K562 (cell line): ENCODE data around the gene DTNB. TPM values are rescaled to one million over a fixed set of nuclear protein-coding genes. Genes with fewer than 3 reads are reported as not detected.
"Not testable (repeated sequence)": the region's sequence is repeated elsewhere in the genome, so short reads cannot be mapped to it uniquely, and the experiment has no call there.

Source experiments
- ATAC-seq: fragments of 200-7000 bp; cut with Tn5 transposase; 3 replicates; pipeline ENCODE4 v1.9.1; 2020; ENCODE audit warnings: moderate library complexity
- BruUV-seq: library from RNA; stranded (reverse); fragments of 400-500 nt; replicated peaks from 2 replicates; lab custom pipeline; 2021; lab: Mats Ljungman, UMichigan
- CTCF ChIA-PET: fragments of 300-600 bp; formaldehyde crosslinking; extraction: SDS; loops from one replicate; lab custom pipeline; 2021; ENCODE audit warnings: low intra/inter-chr PET ratio; lab: Yijun Ruan, JAX
- POLR2A ChIA-PET: fragments of 300-600, 350-650 bp; sonication (Branson Sonifier 250); formaldehyde crosslinking; extraction: SDS; loops from one replicate; lab custom pipeline; 2021; ENCODE audit warnings: antibody characterized with exemption, inconsistent platforms; lab: Yijun Ruan, JAX
- DNase-seq, 4 experiments: peaks; one replicate each; pipeline versions ENCODE4 v3.0.0 to v3.0.0-alpha.2; 2011 to 2018; ENCODE audit warnings: low spot score in 3 of 4, mixed read lengths in 3 of 4; ENCODE audit errors: extremely low read depth in 1 of 4
- FAIRE-seq: peaks from 2 replicates; lab custom pipeline; 2011; peaks lifted over from hg19 to GRCh38; lab: Jason Lieb, UNC
- H2AFZ ChIP-seq: 2 replicates; pipeline ENCODE4 v1.6.0; 2011; ENCODE audit warnings: low read depth, low read length, control low read depth, inconsistent platforms
- H3K27ac ChIP-seq: fragments of 200-600 bp; 3 replicates; pipeline ENCODE4 v1.8.0; 2011; ENCODE audit warnings: low read depth, mild to moderate bottlenecking, control low read depth, inconsistent platforms, low read length, moderate library complexity, mixed read lengths; ENCODE audit errors: extremely low read depth
- H3K27me3 ChIP-seq, 2 experiments: fragments of 300-600 bp in 1 of 2; 2 replicates in 1 of 2; 3 replicates in 1 of 2; pipeline versions ENCODE4 v1.6.0 to v1.8.0; 2011; ENCODE audit warnings: inconsistent platforms in 2 of 2, low read length in 2 of 2, mild to moderate bottlenecking in 1 of 2, mixed read lengths in 1 of 2, moderate library complexity in 1 of 2; ENCODE audit not compliant: control insufficient read depth in 2 of 2, insufficient read depth in 2 of 2
- H3K36me3 ChIP-seq: fragments of 300-600 bp; 3 replicates; pipeline ENCODE4 v1.8.0; 2011; ENCODE audit warnings: mild to moderate bottlenecking, low read length, inconsistent platforms; ENCODE audit not compliant: control insufficient read depth, insufficient read depth
- H3K4me1 ChIP-seq, 2 experiments: fragments of 200-600 bp in 1 of 2; replicated peaks in 1 of 2; 2 replicates in 1 of 2; 3 replicates in 1 of 2; pipeline versions ENCODE4 v1.5.1 to v1.8.0; 2011; ENCODE audit warnings: inconsistent platforms in 2 of 2, low read length in 2 of 2, mild to moderate bottlenecking in 1 of 2, mixed read lengths in 1 of 2, moderate library complexity in 1 of 2; ENCODE audit not compliant: control insufficient read depth in 2 of 2, insufficient read depth in 2 of 2
- H3K4me2 ChIP-seq: 2 replicates; pipeline ENCODE4 v1.6.1; 2011; ENCODE audit warnings: low read length, control low read depth, inconsistent platforms, mixed read lengths; ENCODE audit not compliant: insufficient read depth
- H3K4me3 ChIP-seq: fragments of 200-600 bp; sonication (generic), shearing (Covaris generic); 2 replicates; pipeline ENCODE4 v1.5.1; 2016; ENCODE audit warnings: control low read depth, inconsistent platforms
- H3K79me2 ChIP-seq: fragments of 200-600 bp; 3 replicates; pipeline ENCODE4 v1.8.0; 2011; ENCODE audit warnings: low read length, inconsistent platforms; ENCODE audit not compliant: control insufficient read depth, insufficient read depth
- H3K9ac ChIP-seq, 2 experiments: 2 replicates each; pipeline versions ENCODE4 v1.6.0 to v1.6.1; 2011; ENCODE audit warnings: low read depth in 2 of 2, low read length in 2 of 2, control low read depth in 1 of 2, inconsistent platforms in 1 of 2, mild to moderate bottlenecking in 1 of 2, mixed read lengths in 1 of 2; ENCODE audit not compliant: insufficient read depth in 1 of 2
- H3K9me1 ChIP-seq: one replicate; pipeline ENCODE4 v1.6.0; 2011; ENCODE audit warnings: inconsistent platforms, mild to moderate bottlenecking, low read length, moderate library complexity; ENCODE audit not compliant: control insufficient read depth, insufficient read depth
- H3K9me3 ChIP-seq: replicated peaks from 2 replicates; pipeline ENCODE4 v1.5.1; 2011; ENCODE audit warnings: low read depth, low read length, inconsistent platforms; ENCODE audit not compliant: control insufficient read depth, insufficient read depth
- H4K20me1 ChIP-seq: replicated peaks from 2 replicates; pipeline ENCODE4 v1.6.1; 2011; ENCODE audit warnings: low read length, inconsistent platforms, mixed read lengths; ENCODE audit not compliant: control insufficient read depth, insufficient read depth
- BACH1 ChIP-seq: fragments of 200-800 bp; sonication (Bioruptor generic); IDR thresholded peaks from 2 replicates; pipeline ENCODE4 v1.6.1; 2016; ENCODE audit warnings: missing genetic modification characterization, missing compliant biosample characterization
- C11orf30 ChIP-seq: fragments of 450-650 bp; IDR thresholded peaks from 2 replicates; pipeline ENCODE4 v1.6.1; 2016; ENCODE audit warnings: low read depth, mild to moderate bottlenecking
- CEBPB ChIP-seq: fragments of 450-650 bp; IDR thresholded peaks from 2 replicates; pipeline ENCODE4 v1.6.1; 2016; ENCODE audit warnings: missing genetic modification characterization, missing compliant biosample characterization
- COPS2 ChIP-seq: fragments of 450-650 bp; conservative IDR thresholded peaks from 2 replicates; pipeline ENCODE4 v1.6.1; 2016; ENCODE audit warnings: mild to moderate bottlenecking, moderate library complexity
- MAFF ChIP-seq: IDR thresholded peaks from 2 replicates; pipeline ENCODE4 v1.6.1; 2012; ENCODE audit warnings: low read length, improper control_type of control experiment
- MAFG ChIP-seq: fragments of 450-650 bp; conservative IDR thresholded peaks from 2 replicates; pipeline ENCODE4 v1.6.1; 2016; ENCODE audit warnings: missing genetic modification characterization, missing compliant biosample characterization
- MAFK ChIP-seq: IDR thresholded peaks from 2 replicates; pipeline ENCODE4 v1.6.1; 2011; ENCODE audit warnings: low read length, improper control_type of control experiment
- MAX ChIP-seq: sonication (generic); formaldehyde crosslinking; IDR thresholded peaks from 2 replicates; pipeline ENCODE4 v1.9.0; 2022; ENCODE audit warnings: mild to moderate bottlenecking, missing genetic modification reagents
- NFE2 ChIP-seq: IDR thresholded peaks from 2 replicates; pipeline ENCODE4 v1.6.1; 2014; ENCODE audit warnings: antibody characterized with exemption, low read depth
- NFE2L1 ChIP-seq: fragments of 450-650 bp; IDR thresholded peaks from 2 replicates; pipeline ENCODE4 v1.6.1; 2016; ENCODE audit warnings: missing genetic modification characterization, low read depth, mild to moderate bottlenecking, missing compliant biosample characterization, moderate library complexity, borderline replicate concordance
- ZNF316 ChIP-seq: fragments of 450-650 bp; IDR thresholded peaks from 2 replicates; pipeline ENCODE4 v1.6.1; 2016
- WGBS: fragments of 100-300 bp; shearing (Covaris generic); methylation state at CpG from one replicate; pipeline ENCODE4 v1.1.6; 2016; ENCODE audit warnings: low coverage, mixed read lengths; ENCODE audit not compliant: insufficient coverage; ENCODE audit errors: missing lambda C conversion rate; 5-methylcytosine and 5-hydroxymethylcytosine counted together
- in situ Hi-C: fragments of 300-500 bp; cut with MboI; formaldehyde crosslinking; loops from 4 replicates; pipeline ENCODE4 v1.15.0; 2018; ENCODE audit warnings: inconsistent platforms, mixed read lengths
- intact Hi-C: fragments of 100-400 bp; cut with micrococcal nuclease; formaldehyde crosslinking; loops from 2 replicates; pipeline ENCODE4 v1.14.2; 2022
- polyA plus RNA-seq, 8 experiments: library from polyadenylated mRNA; depleted of rRNA in 4 of 8; stranded (reverse) in 5 of 8; unstranded in 3 of 8; fragments of >200 nt; fragmentation: Nextera tagmentation in 2 of 8; fragmentation: Illumina TruSeq in 1 of 8; extraction: Ambion mirVana in 2 of 8; extraction: Trizol in 1 of 8; gene quantifications; 2 replicates each; pipeline versions ENCODE4 v1.2.1 to v1.2.3, GENCODE V29; 2011 to 2014; ENCODE audit warnings: inconsistent platforms in 1 of 8, missing spikeins in 1 of 8
- total RNA-seq, 7 experiments: library from RNA; depleted of rRNA in 6 of 7; stranded (reverse); fragments of >200 nt in 6 of 7; fragmentation: Illumina TruSeq in 2 of 7; extraction: Trizol in 2 of 7; gene quantifications; 2 replicates each; pipeline versions ENCODE4 v1.2.1 to v1.2.3, GENCODE V29; 2011 to 2021; ENCODE audit warnings: low replicate concordance in 1 of 7

The DTNB gene
- total and polyA plus RNA-seq, 9 of the 15 experiments (the other 6 are each of a cell fraction or from before 2014, with no cell fraction given), result 0.18 to 2.0 (median 0.77) TPM; not detected in 2

- no peak overlapping the region for H3K4me2 ChIP-seq
- in situ Hi-C loops (no loop called here), intact Hi-C loops (no loop called here)
- no peaks in the 10 kb centered on the region for H3K36me3 ChIP-seq
- no peak for DNase-seq
- H3K27ac ChIP-seq, result no peak overlapping the region
- H3K4me3 ChIP-seq, result no peak overlapping the region
- WGBS, result 0% methylated on average over 2 of the region's 2 CpGs
- no peak overlapping the region for H3K9ac ChIP-seq
- no peaks in the 10 kb centered on the region; the same call in 1 of the 2 replicates for H3K9me3 ChIP-seq
- peak; percentile 57; the same call in 1 of the 2 replicates for TF ChIP-seq MAFK
- TF ChIP-seq NFE2L1 (tag), result peak; percentile 62; the same call in 1 of the 2 replicates
- peak; percentile 82 for TF ChIP-seq ZNF316
- TF ChIP-seq COPS2, result no peak
- peak; percentile 75 for TF ChIP-seq NFE2
- peak; percentile 64; the same call in 1 of the 2 replicates for TF ChIP-seq BACH1 (tag)
- TF ChIP-seq MAFG (tag), result peak; percentile 83
- peak; percentile 56; the same call in 1 of the 2 replicates for TF ChIP-seq MAFF
- no peak for TF ChIP-seq MAX (CRISPR knock-in tag)
- TF ChIP-seq C11orf30, result peak; percentile 72
- TF ChIP-seq CEBPB, result no peak
- ATAC-seq, result no peak
- H3K4me1 ChIP-seq, result no peaks in the 10 kb centered on the region
- no peaks in the 10 kb centered on the region for H4K20me1 ChIP-seq
- H3K27me3 ChIP-seq, result no peaks in the 10 kb centered on the region; a peak in 1 of 5 replicates
- ChIA-PET CTCF (no interaction called here), POLR2A (interaction anchor here (1.0 to 1.1 kb wide), 2 partner anchors 12 to 16 kb away, joined by 3 read pairs; no protein-coding TSS in a partner anchor)
- no peak for FAIRE-seq
- no peaks in the 10 kb centered on the region for H3K79me2 ChIP-seq
- no TSS peak for BruUV-seq
- H2AFZ ChIP-seq, result no peak overlapping the region
- H3K9me1 ChIP-seq, result no peaks in the 10 kb centered on the region
Measured at GRCh38 chr2:25537526-25537925, 135.9 kb downstream of the DTNB start.

- H3K4me3 ChIP-seq, CTCF ChIA-PET, H3K9me1 ChIP-seq, H3K79me2 ChIP-seq, BruUV-seq, DNase-seq, H3K4me1 ChIP-seq, H3K27ac ChIP-seq, H3K9me3 ChIP-seq, FAIRE-seq, POLR2A ChIA-PET, H3K9ac ChIP-seq, H2AFZ ChIP-seq, H4K20me1 ChIP-seq, in situ Hi-C loops, H3K36me3 ChIP-seq, ATAC-seq, H3K27me3 ChIP-seq, H3K4me2 ChIP-seq, intact Hi-C loops: not testable (repeated sequence)
- WGBS, result 45% methylated on average over 25 of the region's 52 CpGs
Measured at GRCh38 chr2:25535411-25536289, 137.7 kb downstream of the DTNB start.
